Neural progenitor cell (in vitro differentiated cells): Measurements from ENCODE around the gene PRR20E. TPM values are rescaled to one million over a fixed set of nuclear protein-coding genes. Genes with fewer than 3 reads are reported as not detected.
"Not testable (repeated sequence)": the region's sequence is repeated elsewhere in the genome, so short reads cannot be mapped to it uniquely, and the experiment has no call there.

ENCODE experiments used
- DNase-seq: peaks from one replicate; pipeline ENCODE4 v3.0.0-alpha.2; 2016; ENCODE audit warnings: low spot score
- H2AFZ ChIP-seq: fragments of 200-600 bp; sonication (generic); replicated peaks from 2 replicates; pipeline ENCODE4 v1.6.1; 2016; ENCODE audit warnings: antibody characterized with exemption
- H3F3A ChIP-seq: fragments of 200-600 bp; sonication (generic); 2 replicates; pipeline ENCODE4 v1.6.1; 2016; ENCODE audit warnings: antibody characterized with exemption, low read depth
- H3K27ac ChIP-seq: fragments of 200-600 bp; sonication (generic); 2 replicates; pipeline ENCODE4 v1.5.1; 2016; ENCODE audit warnings: mild to moderate bottlenecking
- H3K27me3 ChIP-seq: fragments of 200-600 bp; sonication (generic); 2 replicates; pipeline ENCODE4 v1.6.1; 2016; ENCODE audit warnings: mild to moderate bottlenecking, moderate library complexity
- H3K36me3 ChIP-seq: fragments of 200-600 bp; sonication (generic); 2 replicates; pipeline ENCODE4 v1.5.1; 2016
- H3K4me1 ChIP-seq: fragments of 200-600 bp; sonication (generic); 2 replicates; pipeline ENCODE4 v1.6.1; 2016; ENCODE audit warnings: mixed run types
- H3K4me2 ChIP-seq: fragments of 200-600 bp; sonication (generic); 2 replicates; pipeline ENCODE4 v1.6.1; 2016
- H3K4me3 ChIP-seq: fragments of 200-600 bp; sonication (generic); 2 replicates; pipeline ENCODE4 v1.5.1; 2016
- H3K79me2 ChIP-seq: fragments of 200-600 bp; sonication (generic); 2 replicates; pipeline ENCODE4 v1.6.1; 2016; ENCODE audit warnings: low read depth
- H3K9ac ChIP-seq: fragments of 200-600 bp; sonication (generic); 2 replicates; pipeline ENCODE4 v1.6.1; 2016
- H3K9me3 ChIP-seq: fragments of 200-600 bp; sonication (generic); 2 replicates; pipeline ENCODE4 v1.5.1; 2016; ENCODE audit warnings: low read depth
- H4K20me1 ChIP-seq: fragments of 200-600 bp; sonication (generic); 2 replicates; pipeline ENCODE4 v1.6.1; 2016; ENCODE audit warnings: low read depth
- H3K27ac Mint-ChIP-seq: 3 replicates; pipeline ENCODE4 v1.8.0; 2021; ENCODE audit warnings: mixed read lengths
- H3K27me3 Mint-ChIP-seq: 2 replicates; pipeline ENCODE4 v1.8.0; 2022; ENCODE audit warnings: low read depth, mild to moderate bottlenecking, inconsistent platforms, moderate library complexity, mixed read lengths; ENCODE audit not compliant: insufficient read depth
- H3K36me3 Mint-ChIP-seq: 3 replicates; pipeline ENCODE4 v1.8.0; 2021; ENCODE audit warnings: mixed read lengths
- H3K4me1 Mint-ChIP-seq: 3 replicates; pipeline ENCODE4 v1.8.0; 2021; ENCODE audit warnings: mixed read lengths
- H3K4me3 Mint-ChIP-seq: 3 replicates; pipeline ENCODE4 v1.8.0; 2021; ENCODE audit warnings: mild to moderate bottlenecking, moderate library complexity, mixed read lengths
- H3K9me3 Mint-ChIP-seq: 3 replicates; pipeline ENCODE4 v1.8.0; 2020; ENCODE audit warnings: mixed read lengths
- EZH2 ChIP-seq: fragments of 200-600 bp; sonication (generic); IDR thresholded peaks from 2 replicates; pipeline ENCODE4 v1.6.1; 2017; ENCODE audit warnings: antibody characterized with exemption, mild to moderate bottlenecking, moderate library complexity
- EZH2phosphoT487 ChIP-seq: fragments of 200-600 bp; sonication (generic); IDR thresholded peaks from 2 replicates; pipeline ENCODE4 v1.6.1; 2017; ENCODE audit warnings: antibody characterized with exemption
- small RNA-seq: library from RNA; depleted of rRNA; stranded (forward); fragments of <200 nt; gene quantifications from one replicate; pipeline ENCODE3, GENCODE V24; 2015
- total RNA-seq: library from RNA; depleted of rRNA; stranded (reverse); fragments of >200 nt; gene quantifications from 2 replicates; pipeline ENCODE4 v1.2.3, GENCODE V29; 2015; ENCODE audit warnings: low replicate concordance
- TF ChIP-seq, protein P1 (sequence below): fragments of 200-600 bp; sonication (generic); IDR thresholded peaks from 2 replicates; pipeline ENCODE4 v1.5.1; 2017; ENCODE audit warnings: antibody characterized with exemption, mild to moderate bottlenecking

The PRR20E gene
- total RNA-seq, 1 donor from 2014 or later: not detected

- H3K27ac Mint-ChIP-seq, H3K27me3 ChIP-seq, H3F3A ChIP-seq, H3K27ac ChIP-seq, H4K20me1 ChIP-seq, H3K9me3 ChIP-seq, H3K9ac ChIP-seq, H3K36me3 ChIP-seq, DNase-seq, H3K4me3 ChIP-seq, H3K79me2 ChIP-seq, H3K4me1 Mint-ChIP-seq, H3K27me3 Mint-ChIP-seq, H3K4me1 ChIP-seq, H3K4me2 ChIP-seq, H3K36me3 Mint-ChIP-seq, H3K4me3 Mint-ChIP-seq, H3K9me3 Mint-ChIP-seq, H2AFZ ChIP-seq: not testable (repeated sequence)
Measured at GRCh38 chr13:57153761-57154160, 13.2 kb upstream of the PRR20E start, which contains the start of gene PRR20C. PRR20C (plus strand) TSS chr13:57154061; CDS start chr13:57154448, 387 bp downstream.

DNA sequence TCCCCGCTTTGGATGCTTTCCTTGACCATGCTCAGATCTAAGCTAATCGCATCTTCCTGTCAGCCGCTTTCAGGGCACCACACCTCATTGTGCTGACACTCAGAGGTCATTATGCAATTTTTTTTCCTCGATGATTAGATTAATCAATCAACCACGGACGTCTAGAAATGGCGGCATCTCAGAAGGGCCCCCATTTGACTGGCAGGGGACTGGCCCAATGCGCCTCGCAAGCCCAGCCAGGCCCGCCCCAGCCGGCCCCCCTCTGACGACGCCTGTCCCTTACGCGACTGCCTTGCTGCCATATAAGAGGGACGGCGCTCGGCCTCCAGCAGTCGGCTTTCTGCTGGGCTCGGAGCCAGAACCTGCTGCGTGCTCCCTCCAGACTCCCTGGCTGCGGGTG, 6.7 kb upstream of the PRR20E start, which contains the start of gene PRR20D:
TSS of gene PRR20D (plus strand) at position 301 of the 400 bp plus-strand sequence. CDS start 387 bp downstream, outside the sequence.
- H3K9ac ChIP-seq, H4K20me1 ChIP-seq, H3K4me1 Mint-ChIP-seq, H3K36me3 ChIP-seq, H2AFZ ChIP-seq, H3K9me3 Mint-ChIP-seq, H3K27me3 ChIP-seq, H3K79me2 ChIP-seq, H3K4me2 ChIP-seq, H3K4me1 ChIP-seq, H3K9me3 ChIP-seq, H3K27me3 Mint-ChIP-seq, H3K27ac Mint-ChIP-seq, H3K27ac ChIP-seq, H3F3A ChIP-seq, DNase-seq, H3K4me3 Mint-ChIP-seq, H3K4me3 ChIP-seq, H3K36me3 Mint-ChIP-seq: not testable (repeated sequence)

DNA sequence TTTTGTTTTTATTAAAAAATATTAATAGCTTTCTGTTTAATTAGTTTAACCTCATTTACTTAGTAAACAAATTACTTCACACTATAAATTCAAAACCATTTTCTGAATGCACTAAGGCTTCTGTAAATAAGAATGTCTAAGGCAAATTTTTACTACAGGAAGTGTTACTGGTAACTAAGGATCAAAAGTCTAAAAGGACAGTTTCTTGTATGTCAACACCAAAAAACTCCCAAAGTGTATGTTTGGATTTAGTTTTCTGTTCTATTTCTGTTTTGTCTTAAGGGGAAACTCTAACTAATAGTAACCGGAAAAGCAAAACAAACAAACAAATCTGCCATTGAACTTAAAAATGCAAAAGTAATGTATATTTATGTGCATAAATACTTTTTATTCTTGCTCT, 24.7 kb downstream of the PRR20E start:
- Histone ChIP-seq H3K4me1 (no peaks in the 10 kb centered on the region), H3K4me2 (no peak overlapping the region), H3K27me3 (no peaks in the 10 kb centered on the region), H3F3A (no peaks in the 10 kb centered on the region), H3K9ac (no peak overlapping the region), H3K79me2 (no peaks in the 10 kb centered on the region), H2AFZ (no peak overlapping the region), H3K9me3 (no peaks in the 10 kb centered on the region), H3K36me3 (no peaks in the 10 kb centered on the region), H3K4me3 (no peak overlapping the region), H3K27ac (no peak overlapping the region), H4K20me1 (no peaks in the 10 kb centered on the region)
- TF ChIP-seq EZH2 (no peak), EZH2phosphoT487 (no peak)
- TF ChIP-seq, protein P1, sequence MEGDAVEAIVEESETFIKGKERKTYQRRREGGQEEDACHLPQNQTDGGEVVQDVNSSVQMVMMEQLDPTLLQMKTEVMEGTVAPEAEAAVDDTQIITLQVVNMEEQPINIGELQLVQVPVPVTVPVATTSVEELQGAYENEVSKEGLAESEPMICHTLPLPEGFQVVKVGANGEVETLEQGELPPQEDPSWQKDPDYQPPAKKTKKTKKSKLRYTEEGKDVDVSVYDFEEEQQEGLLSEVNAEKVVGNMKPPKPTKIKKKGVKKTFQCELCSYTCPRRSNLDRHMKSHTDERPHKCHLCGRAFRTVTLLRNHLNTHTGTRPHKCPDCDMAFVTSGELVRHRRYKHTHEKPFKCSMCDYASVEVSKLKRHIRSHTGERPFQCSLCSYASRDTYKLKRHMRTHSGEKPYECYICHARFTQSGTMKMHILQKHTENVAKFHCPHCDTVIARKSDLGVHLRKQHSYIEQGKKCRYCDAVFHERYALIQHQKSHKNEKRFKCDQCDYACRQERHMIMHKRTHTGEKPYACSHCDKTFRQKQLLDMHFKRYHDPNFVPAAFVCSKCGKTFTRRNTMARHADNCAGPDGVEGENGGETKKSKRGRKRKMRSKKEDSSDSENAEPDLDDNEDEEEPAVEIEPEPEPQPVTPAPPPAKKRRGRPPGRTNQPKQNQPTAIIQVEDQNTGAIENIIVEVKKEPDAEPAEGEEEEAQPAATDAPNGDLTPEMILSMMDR: no peak
- Mint-ChIP-seq H3K27me3 (no peaks in the 10 kb centered on the region), H3K4me3 (no peak overlapping the region), H3K9me3 (no peaks in the 10 kb centered on the region), H3K36me3 (no peaks in the 10 kb centered on the region), H3K27ac (no peak overlapping the region), H3K4me1 (no peaks in the 10 kb centered on the region)
- DNase-seq: no peak

DNA sequence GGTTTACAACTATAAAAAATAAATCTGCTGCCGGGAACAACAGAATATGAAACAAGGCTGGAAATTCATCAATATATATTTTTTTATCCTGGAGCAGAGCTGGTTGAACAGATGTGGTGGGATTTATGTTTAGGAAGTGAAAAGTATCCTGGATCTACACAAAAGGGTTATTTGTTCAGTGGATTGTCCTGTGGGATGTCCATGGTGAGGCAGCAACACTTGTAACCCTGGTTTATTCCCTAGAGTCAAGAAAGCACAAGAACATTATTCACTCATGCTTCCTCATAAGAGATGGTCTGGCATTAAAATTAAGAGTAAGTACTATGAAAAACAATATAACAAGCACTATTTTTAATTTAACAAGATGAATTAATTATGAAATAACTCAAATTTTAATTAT, 46.0 kb downstream of the PRR20E start:
- no peak overlapping the region for H2AFZ ChIP-seq
- Mint-ChIP-seq H3K9me3 (no peaks in the 10 kb centered on the region), H3K27me3 (no peaks in the 10 kb centered on the region), H3K4me1 (no peaks in the 10 kb centered on the region), H3K4me3 (no peak overlapping the region), H3K36me3 (no peaks in the 10 kb centered on the region), H3K27ac (no peak overlapping the region)
- DNase-seq: no peak
- no peaks in the 10 kb centered on the region for H3K4me1 ChIP-seq
- H3K4me2 ChIP-seq: no peak overlapping the region
- H3F3A ChIP-seq: no peaks in the 10 kb centered on the region
- no peaks in the 10 kb centered on the region for H3K79me2 ChIP-seq
- H3K27ac ChIP-seq: no peak overlapping the region
- H4K20me1 ChIP-seq: no peaks in the 10 kb centered on the region
- H3K27me3 ChIP-seq: no peaks in the 10 kb centered on the region
- no peaks in the 10 kb centered on the region for H3K36me3 ChIP-seq
- no peak overlapping the region for H3K9ac ChIP-seq
- TF ChIP-seq, protein P1: no peak
- TF ChIP-seq EZH2phosphoT487: no peak
- no peak for TF ChIP-seq EZH2
- H3K4me3 ChIP-seq: no peak overlapping the region
- no peaks in the 10 kb centered on the region for H3K9me3 ChIP-seq

Small RNA genes lying within 50 kb of the gene (small RNA-seq; reads per million reads assigned to genes)
- not detected for gene PRR20FP

Other genes with a start within 250 kb of the PRR20E start
- gene PRR20A, start 26.3 kb upstream of the PRR20E start, total RNA-seq: not detected in 2 replicates
- gene PRR20B, start 19.7 kb upstream of the PRR20E start, total RNA-seq: not detected in 2 replicates
- not detected in 2 replicates for gene PRR20C, start 13.1 kb upstream of the PRR20E start, total RNA-seq
- not detected in 2 replicates for gene PRR20D, start 6.6 kb upstream of the PRR20E start, total RNA-seq